Karpas-422 (cell line): ENCODE measurements around the gene PRR13. TPM values are rescaled to one million over a fixed set of nuclear protein-coding genes. Genes with fewer than 3 reads are reported as not detected.

Experiments
- DNase-seq: peaks from one replicate; pipeline ENCODE4 v3.0.0-alpha.2; 2015
- H2AFZ ChIP-seq: fragments of 200-600 bp; sonication (generic); 2 replicates; pipeline ENCODE4 v1.6.1; 2014; ENCODE audit warnings: antibody characterized with exemption, low read length, mixed read lengths
- H3K27ac ChIP-seq: fragments of 200-600 bp; sonication (generic); 2 replicates; pipeline ENCODE4 v1.5.1; 2014; ENCODE audit warnings: mild to moderate bottlenecking, low read length, moderate library complexity
- H3K27me3 ChIP-seq: fragments of 200-600 bp; sonication (generic); 2 replicates; pipeline ENCODE4 v1.6.1; 2014; ENCODE audit warnings: low read length, mixed read lengths
- H3K36me3 ChIP-seq: fragments of 200-600 bp; sonication (generic); 2 replicates; pipeline ENCODE4 v1.6.1; 2014; ENCODE audit warnings: low read length, mixed read lengths; ENCODE audit not compliant: insufficient read depth
- H3K4me1 ChIP-seq: fragments of 200-600 bp; sonication (generic); 2 replicates; pipeline ENCODE4 v1.6.1; 2014; ENCODE audit warnings: mild to moderate bottlenecking, low read length, mixed read lengths
- H3K4me2 ChIP-seq: fragments of 200-600 bp; sonication (generic); 2 replicates; pipeline ENCODE4 v1.6.1; 2014; ENCODE audit warnings: low read length, low read depth, mild to moderate bottlenecking; ENCODE audit not compliant: poor library complexity, severe bottlenecking
- H3K4me3 ChIP-seq: fragments of 200-600 bp; sonication (generic); 2 replicates; pipeline ENCODE4 v1.5.1; 2014; ENCODE audit warnings: mild to moderate bottlenecking, antibody characterized with exemption, low read length, mixed read lengths
- H3K79me2 ChIP-seq: fragments of 200-600 bp; sonication (generic); 2 replicates; pipeline ENCODE4 v1.6.1; 2014; ENCODE audit warnings: mild to moderate bottlenecking, low read length, mixed read lengths
- H3K9ac ChIP-seq: fragments of 200-600 bp; sonication (generic); 2 replicates; pipeline ENCODE4 v1.6.0; 2014; ENCODE audit warnings: low read length
- H3K9me2 ChIP-seq: fragments of 200-600 bp; sonication (generic), shearing (Covaris generic); replicated peaks from 2 replicates; pipeline ENCODE4 v1.6.0; 2014; ENCODE audit warnings: mild to moderate bottlenecking, low read length, moderate library complexity; ENCODE audit not compliant: insufficient read depth
- H3K9me3 ChIP-seq: fragments of 300-700, 200-600 bp; sonication (generic); 2 replicates; pipeline ENCODE4 v1.6.1; 2014; ENCODE audit warnings: low read length, mixed read lengths
- H4K20me1 ChIP-seq: fragments of 200-600 bp; sonication (generic); 2 replicates; pipeline ENCODE4 v1.6.1; 2014; ENCODE audit warnings: mild to moderate bottlenecking, antibody characterized with exemption, low read length, low read depth; ENCODE audit not compliant: insufficient read depth
- total RNA-seq: library from RNA; depleted of rRNA; stranded (reverse); fragments of >200 nt; shearing (Covaris generic); gene quantifications from 2 replicates; pipeline ENCODE4 v1.2.3, GENCODE V29; 2014; ENCODE audit warnings: low replicate concordance

PRR13 gene
- total RNA-seq, 1 experiment from 2014 or later, result 139 TPM

DNA sequence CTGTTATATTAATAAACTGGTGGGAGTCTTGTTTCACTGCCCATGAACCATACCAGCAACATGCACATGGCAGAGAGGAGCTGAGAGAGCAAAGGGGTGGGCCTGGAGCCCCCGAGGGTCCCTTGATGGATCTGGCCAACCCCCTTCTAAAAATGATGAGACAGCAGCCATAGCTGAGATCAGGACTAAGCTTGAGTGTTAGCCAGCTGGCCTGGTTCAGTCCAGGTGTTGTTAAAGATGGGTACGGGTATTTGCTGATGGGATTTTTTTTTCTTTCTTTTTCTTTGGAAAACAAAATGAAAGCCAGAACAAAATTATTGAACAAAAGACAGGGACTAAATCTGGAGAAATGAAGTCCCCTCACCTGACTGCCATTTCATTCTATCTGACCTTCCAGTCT is 26.3 kb downstream of the PRR13 start:
- peaks cover 60% of the 10 kb centered on the region for H3K79me2 ChIP-seq
- no peak overlapping the region for H3K4me2 ChIP-seq
- no peaks in the 10 kb centered on the region for H3K9me2 ChIP-seq
- H4K20me1 ChIP-seq, result peaks cover 24% of the 10 kb centered on the region; the same call in 1 of the 2 replicates
- H3K36me3 ChIP-seq, result peaks cover 71% of the 10 kb centered on the region
- H2AFZ ChIP-seq, result no peak overlapping the region
- H3K27me3 ChIP-seq, result no peaks in the 10 kb centered on the region
- H3K27ac ChIP-seq, result no peak overlapping the region
- H3K4me3 ChIP-seq, result no peak overlapping the region
- no peak overlapping the region for H3K9ac ChIP-seq
- H3K9me3 ChIP-seq, result no peaks in the 10 kb centered on the region
- H3K4me1 ChIP-seq, result no peaks in the 10 kb centered on the region
- no peak for DNase-seq

DNA sequence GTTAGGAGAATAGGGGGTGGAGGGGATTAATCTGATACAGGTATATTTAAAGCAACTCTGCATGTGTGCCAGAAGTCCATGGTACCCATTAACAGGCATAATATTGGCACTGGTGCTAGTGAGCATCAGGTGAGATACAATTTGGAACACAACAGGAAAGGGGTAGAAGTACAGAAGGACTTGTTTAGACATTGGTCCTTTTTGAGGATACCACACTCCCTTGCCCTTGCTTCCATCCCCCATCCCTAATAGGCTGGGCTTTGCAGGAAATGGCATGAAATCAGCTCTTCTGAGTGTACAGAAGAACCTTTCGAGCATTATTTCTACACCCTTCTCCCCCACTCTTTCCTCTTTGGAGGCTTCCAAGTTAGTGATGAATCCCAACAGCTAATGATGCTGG is 26.7 kb downstream of the PRR13 start:
- no peak overlapping the region for H3K4me2 ChIP-seq
- H3K27ac ChIP-seq, result no peak overlapping the region
- DNase-seq, result no peak
- H3K4me3 ChIP-seq, result no peak overlapping the region
- peaks cover 20% of the 10 kb centered on the region; the same call in 1 of the 2 replicates for H4K20me1 ChIP-seq
- H3K9me3 ChIP-seq, result no peaks in the 10 kb centered on the region
- H3K9ac ChIP-seq, result no peak overlapping the region
- H3K9me2 ChIP-seq, result no peaks in the 10 kb centered on the region
- H3K36me3 ChIP-seq, result peaks cover 69% of the 10 kb centered on the region
- H2AFZ ChIP-seq, result no peak overlapping the region
- peaks cover 57% of the 10 kb centered on the region for H3K79me2 ChIP-seq
- H3K4me1 ChIP-seq, result no peaks in the 10 kb centered on the region
- no peaks in the 10 kb centered on the region for H3K27me3 ChIP-seq

DNA sequence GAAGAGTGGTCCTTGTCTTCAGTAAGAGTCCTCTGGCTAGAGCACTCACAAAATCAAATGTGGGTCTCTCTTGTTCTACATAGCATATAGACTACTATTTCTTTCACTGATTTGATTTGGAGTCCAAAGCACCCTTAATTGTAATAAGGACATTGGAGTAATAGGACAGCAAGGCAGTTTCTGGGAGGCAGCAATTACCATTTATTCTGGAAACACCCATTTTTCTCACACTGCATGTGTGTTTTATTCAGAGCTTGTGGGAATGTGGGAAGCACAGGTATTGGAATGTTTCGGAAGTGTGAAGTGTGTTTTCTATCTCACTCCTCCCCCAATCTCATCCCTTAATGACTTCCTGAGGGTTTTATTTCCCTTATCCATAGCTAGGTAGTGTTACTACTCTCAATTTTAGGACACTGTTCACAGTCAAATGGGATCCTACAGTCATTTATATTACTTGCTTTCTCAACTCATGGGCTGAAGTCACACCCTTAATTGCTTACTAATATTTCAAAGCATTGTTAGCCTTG is 30.6 kb downstream of the PRR13 start:
- peaks cover 70% of the 10 kb centered on the region for H3K36me3 ChIP-seq
- H3K9ac ChIP-seq, result no peak overlapping the region
- no peaks in the 10 kb centered on the region for H3K9me2 ChIP-seq
- H4K20me1 ChIP-seq, result peaks cover 24% of the 10 kb centered on the region
- DNase-seq, result no peak
- H3K4me2 ChIP-seq, result no peak overlapping the region
- H3K27ac ChIP-seq, result no peak overlapping the region
- no peaks in the 10 kb centered on the region for H3K27me3 ChIP-seq
- H3K4me1 ChIP-seq, result no peaks in the 10 kb centered on the region
- peaks cover 49% of the 10 kb centered on the region for H3K79me2 ChIP-seq
- H3K4me3 ChIP-seq, result no peak overlapping the region
- no peak overlapping the region for H2AFZ ChIP-seq
- no peaks in the 10 kb centered on the region for H3K9me3 ChIP-seq

DNA sequence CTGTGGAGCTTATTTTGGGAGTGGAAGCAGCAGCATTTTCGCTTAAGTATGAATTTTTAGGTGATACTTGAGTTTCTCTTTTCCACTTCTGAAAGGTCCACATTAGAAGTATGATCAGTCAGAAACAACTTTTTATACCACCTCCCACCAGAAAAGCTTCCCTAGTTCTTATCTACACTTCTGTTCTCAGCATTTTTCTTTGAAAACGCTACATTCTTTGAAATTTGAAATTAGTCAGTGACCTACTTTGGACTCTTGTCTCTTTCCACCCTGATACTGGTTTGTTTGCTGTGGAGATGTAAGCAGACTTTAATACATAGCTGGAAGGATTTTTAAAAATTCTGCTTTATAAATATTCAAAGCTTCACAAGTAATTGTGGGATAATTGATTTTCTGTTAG is 32.5 kb downstream of the PRR13 start:
- peaks cover 38% of the 10 kb centered on the region for H3K79me2 ChIP-seq
- no peak overlapping the region for H3K27ac ChIP-seq
- no peak overlapping the region for H3K9ac ChIP-seq
- no peaks in the 10 kb centered on the region for H3K27me3 ChIP-seq
- H2AFZ ChIP-seq, result no peak overlapping the region
- H4K20me1 ChIP-seq, result peaks cover 33% of the 10 kb centered on the region
- H3K4me2 ChIP-seq, result no peak overlapping the region
- H3K9me2 ChIP-seq, result no peaks in the 10 kb centered on the region
- no peaks in the 10 kb centered on the region for H3K9me3 ChIP-seq
- no peak overlapping the region for H3K4me3 ChIP-seq
- H3K36me3 ChIP-seq, result peaks cover 74% of the 10 kb centered on the region
- no peak for DNase-seq
- no peaks in the 10 kb centered on the region for H3K4me1 ChIP-seq

DNA sequence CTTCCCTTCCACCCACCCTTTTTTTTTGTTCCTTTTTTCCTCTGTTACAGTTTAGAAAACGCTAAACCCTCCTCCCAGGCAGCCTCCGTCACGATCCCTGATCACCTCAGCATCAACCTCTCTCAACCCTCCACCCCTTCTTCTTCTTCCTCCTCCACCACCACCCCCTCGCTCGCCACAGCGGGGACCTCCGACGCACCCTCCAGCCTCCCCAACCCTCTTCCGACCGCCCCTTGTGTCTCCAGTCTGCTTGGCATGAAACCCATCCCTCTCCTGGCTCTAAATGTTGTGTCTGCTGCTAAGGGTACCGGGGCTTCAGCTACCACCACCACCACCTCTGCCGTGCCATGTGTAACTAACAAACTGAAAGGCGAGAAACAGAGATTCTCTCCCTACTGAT is 33.3 kb downstream of the PRR13 start:
- Histone ChIP-seq H2AFZ (no peak overlapping the region), H3K27me3 (no peaks in the 10 kb centered on the region), H3K9me2 (no peaks in the 10 kb centered on the region), H3K4me1 (no peaks in the 10 kb centered on the region), H3K9me3 (no peaks in the 10 kb centered on the region), H4K20me1 (peaks cover 35% of the 10 kb centered on the region), H3K79me2 (peaks cover 38% of the 10 kb centered on the region), H3K9ac (no peak overlapping the region), H3K36me3 (peaks cover 77% of the 10 kb centered on the region), H3K4me2 (no peak overlapping the region), H3K4me3 (no peak overlapping the region), H3K27ac (no peak overlapping the region)
- no peak for DNase-seq

DNA sequence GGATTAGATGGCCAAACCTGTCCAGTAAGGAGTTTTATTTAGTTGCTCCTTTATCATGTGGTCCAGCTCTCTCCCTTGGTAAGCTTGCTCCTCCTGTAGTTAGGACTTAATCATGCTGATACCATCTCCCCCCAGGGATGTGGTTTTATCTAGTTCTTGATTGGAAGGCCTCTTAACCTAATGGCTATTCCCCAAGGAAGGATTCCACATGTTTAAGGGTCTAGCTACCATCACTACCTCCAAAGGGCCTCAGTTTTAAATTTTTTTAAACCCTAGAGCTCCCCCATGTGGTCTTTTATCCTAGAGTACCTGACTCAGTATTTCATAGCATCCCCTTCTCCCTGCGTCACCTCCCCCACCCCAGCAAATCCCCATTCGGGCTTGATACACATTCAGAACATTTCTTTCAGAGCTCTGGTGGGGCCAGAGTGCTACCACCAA is 35.3 kb downstream of the PRR13 start:
- Histone ChIP-seq H3K79me2 (peaks cover 33% of the 10 kb centered on the region), H3K4me3 (no peak overlapping the region), H2AFZ (no peak overlapping the region), H3K9ac (no peak overlapping the region), H3K27me3 (no peaks in the 10 kb centered on the region), H3K4me1 (no peaks in the 10 kb centered on the region), H4K20me1 (peaks cover 34% of the 10 kb centered on the region), H3K9me3 (no peaks in the 10 kb centered on the region), H3K36me3 (peaks cover 84% of the 10 kb centered on the region), H3K9me2 (no peaks in the 10 kb centered on the region), H3K4me2 (no peak overlapping the region), H3K27ac (no peak overlapping the region)
- DNase-seq, result peak; percentile 71

DNA sequence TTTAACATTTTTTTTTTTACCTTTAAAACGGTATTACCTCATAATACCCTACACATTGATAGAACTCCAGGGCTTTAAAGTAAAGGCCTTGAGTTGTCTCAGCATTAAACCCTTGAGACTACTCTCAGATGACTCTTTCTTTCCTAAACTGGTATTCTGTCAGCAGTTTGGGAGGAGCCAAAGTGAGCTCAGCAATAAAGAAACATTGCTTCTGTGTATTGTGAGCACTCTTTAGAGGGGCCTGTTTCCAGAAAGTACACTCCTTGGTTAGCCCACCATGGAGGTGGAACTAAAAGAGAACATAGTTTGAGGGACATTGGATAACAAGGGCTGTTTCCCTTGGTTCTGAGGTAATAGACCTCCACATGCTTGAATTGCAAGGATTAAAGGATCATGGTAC is 37.3 kb downstream of the PRR13 start:
- Histone ChIP-seq H3K27me3 (no peaks in the 10 kb centered on the region), H3K4me3 (no peak overlapping the region), H2AFZ (no peak overlapping the region), H3K79me2 (peaks cover 21% of the 10 kb centered on the region), H3K27ac (no peak overlapping the region), H3K9me3 (no peaks in the 10 kb centered on the region), H3K9ac (no peak overlapping the region), H3K9me2 (no peaks in the 10 kb centered on the region), H3K4me2 (no peak overlapping the region), H3K4me1 (no peaks in the 10 kb centered on the region), H3K36me3 (peaks cover 72% of the 10 kb centered on the region), H4K20me1 (peaks cover 31% of the 10 kb centered on the region)
- no peak for DNase-seq

DNA sequence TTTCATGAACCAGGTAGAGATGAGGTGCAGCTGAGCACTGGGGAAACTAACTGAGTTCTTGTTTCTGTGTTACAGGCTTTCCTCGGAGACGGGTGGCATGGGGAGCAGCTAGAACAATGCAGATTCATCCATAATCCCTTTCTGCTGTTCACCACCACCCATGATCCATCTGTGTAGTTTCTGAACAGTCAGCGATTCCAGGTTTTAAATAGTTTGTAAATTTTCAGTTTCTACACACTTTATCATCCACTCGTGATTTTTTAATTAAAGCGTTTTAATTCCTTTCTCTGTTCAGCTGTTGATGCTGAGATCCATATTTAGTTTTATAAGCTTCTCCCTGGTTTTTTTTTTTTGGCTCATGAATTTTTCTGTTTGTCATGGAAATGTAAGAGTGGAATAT is 37.8 kb downstream of the PRR13 start:
- H2AFZ ChIP-seq, result no peak overlapping the region

More for the DNA sequence above, 37.8 kb downstream of the PRR13 start:
- Histone ChIP-seq H3K9me3 (no peaks in the 10 kb centered on the region), H3K79me2 (peaks cover 17% of the 10 kb centered on the region), H3K9me2 (no peaks in the 10 kb centered on the region), H4K20me1 (peaks cover 27% of the 10 kb centered on the region), H3K27ac (no peak overlapping the region), H3K4me3 (no peak overlapping the region), H3K4me2 (no peak overlapping the region), H3K36me3 (peaks cover 68% of the 10 kb centered on the region), H3K4me1 (no peaks in the 10 kb centered on the region), H3K27me3 (no peaks in the 10 kb centered on the region), H3K9ac (no peak overlapping the region)
- DNase-seq, result no peak
